GM12873 (cell line): ENCODE results near the gene TRPC4AP.

Experiments
- TF ChIP-seq, protein P1 (sequence below): IDR thresholded peaks from 2 replicates; pipeline ENCODE4 v1.5.1; 2012; ENCODE audit warnings: low read depth, mild to moderate bottlenecking, moderate library complexity, low read length, control low read depth; ENCODE audit not compliant: insufficient read depth; ENCODE audit errors: missing control alignments

The TRPC4AP gene

DNA sequence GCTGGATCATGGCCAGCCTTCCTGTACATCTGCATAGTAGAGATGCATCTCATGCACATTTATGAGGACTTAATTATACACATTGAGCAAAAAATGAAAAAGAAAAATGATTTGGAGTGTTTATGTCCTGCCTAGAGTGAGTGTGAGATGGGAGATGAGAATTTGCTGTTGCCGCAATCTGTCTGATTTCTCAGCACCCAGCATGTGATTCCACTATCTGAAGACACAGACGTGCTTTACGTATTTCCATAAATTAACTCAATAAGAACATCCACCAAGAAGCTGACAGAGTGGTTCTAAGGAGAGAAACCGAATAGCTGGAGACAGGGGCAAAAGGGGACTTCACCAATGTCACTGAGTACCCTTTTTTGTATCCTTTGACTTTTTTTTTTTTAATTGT, 39.3 kb upstream of the TRPC4AP start:
- TF ChIP-seq, protein P1, sequence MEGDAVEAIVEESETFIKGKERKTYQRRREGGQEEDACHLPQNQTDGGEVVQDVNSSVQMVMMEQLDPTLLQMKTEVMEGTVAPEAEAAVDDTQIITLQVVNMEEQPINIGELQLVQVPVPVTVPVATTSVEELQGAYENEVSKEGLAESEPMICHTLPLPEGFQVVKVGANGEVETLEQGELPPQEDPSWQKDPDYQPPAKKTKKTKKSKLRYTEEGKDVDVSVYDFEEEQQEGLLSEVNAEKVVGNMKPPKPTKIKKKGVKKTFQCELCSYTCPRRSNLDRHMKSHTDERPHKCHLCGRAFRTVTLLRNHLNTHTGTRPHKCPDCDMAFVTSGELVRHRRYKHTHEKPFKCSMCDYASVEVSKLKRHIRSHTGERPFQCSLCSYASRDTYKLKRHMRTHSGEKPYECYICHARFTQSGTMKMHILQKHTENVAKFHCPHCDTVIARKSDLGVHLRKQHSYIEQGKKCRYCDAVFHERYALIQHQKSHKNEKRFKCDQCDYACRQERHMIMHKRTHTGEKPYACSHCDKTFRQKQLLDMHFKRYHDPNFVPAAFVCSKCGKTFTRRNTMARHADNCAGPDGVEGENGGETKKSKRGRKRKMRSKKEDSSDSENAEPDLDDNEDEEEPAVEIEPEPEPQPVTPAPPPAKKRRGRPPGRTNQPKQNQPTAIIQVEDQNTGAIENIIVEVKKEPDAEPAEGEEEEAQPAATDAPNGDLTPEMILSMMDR: no peak

DNA sequence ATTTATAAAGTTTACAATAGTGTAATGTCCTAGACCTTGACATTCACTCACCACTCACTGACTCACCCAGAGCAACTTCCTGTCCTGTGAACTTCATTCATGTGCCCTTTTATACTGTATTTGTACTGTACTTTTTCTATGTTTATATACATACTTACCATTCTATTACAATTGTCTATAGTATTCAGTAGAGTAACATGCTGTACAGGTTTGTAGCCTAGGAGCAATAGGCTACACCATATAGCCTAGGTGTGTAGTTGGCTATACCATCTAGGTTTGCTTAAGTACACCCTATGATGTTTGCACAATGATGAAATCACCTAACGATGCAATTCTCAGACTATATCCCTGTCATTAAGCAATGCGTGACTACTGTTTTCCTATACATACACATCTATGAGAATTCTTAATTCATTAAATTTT, 37.1 kb upstream of the TRPC4AP start:
- TF ChIP-seq, protein P1: no peak

DNA sequence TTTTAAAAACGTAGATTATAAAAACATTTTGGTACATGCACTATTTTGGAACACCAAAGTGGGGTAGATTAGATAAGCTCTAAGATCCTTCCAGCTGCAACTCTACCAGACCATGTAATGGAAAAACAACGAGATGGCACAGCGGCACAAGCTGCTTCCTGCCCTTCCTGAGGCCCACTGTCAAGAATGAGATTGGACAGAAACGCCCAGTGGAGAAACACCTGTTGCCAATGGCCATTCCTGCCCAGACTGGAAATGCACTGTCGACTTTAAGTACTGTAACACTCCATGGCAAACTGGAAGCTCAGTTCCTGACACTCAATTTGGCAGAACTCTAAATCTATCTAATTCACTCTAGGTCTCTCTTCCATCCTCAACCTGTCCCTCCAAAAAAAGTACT, 33.1 kb upstream of the TRPC4AP start:
- TF ChIP-seq, protein P1: no peak

DNA sequence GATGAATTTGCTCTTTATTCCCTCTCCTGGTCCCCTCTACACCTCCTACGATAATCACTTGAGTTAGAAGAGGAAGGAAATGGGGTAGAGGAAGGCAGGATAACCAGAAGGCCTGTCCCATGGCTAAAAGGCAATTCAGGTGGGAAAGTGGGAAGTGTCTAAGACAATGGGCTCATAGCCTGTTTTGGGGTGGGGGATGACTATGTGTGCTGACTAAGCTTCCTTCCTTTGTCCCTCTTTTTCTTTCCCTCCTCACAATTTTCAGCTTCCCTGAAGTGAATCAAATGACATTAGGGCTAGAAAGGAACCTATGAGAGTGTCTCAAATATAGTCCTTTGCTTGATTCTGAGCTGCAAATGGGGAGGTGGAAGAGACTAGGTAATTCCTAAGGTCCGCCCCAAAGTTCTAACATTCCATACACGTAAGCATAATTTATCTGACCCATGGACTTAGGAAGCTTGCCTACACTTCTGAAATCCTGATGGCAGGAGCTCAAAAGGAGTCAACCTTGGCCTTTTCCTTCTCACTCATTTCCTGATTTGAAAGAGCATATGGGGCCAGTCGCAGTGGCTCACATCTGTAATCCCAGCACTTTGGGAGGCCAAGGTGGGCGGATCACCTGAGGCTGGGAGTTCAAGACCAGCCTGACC, 30.3 kb upstream of the TRPC4AP start:
- TF ChIP-seq, protein P1: no peak

DNA sequence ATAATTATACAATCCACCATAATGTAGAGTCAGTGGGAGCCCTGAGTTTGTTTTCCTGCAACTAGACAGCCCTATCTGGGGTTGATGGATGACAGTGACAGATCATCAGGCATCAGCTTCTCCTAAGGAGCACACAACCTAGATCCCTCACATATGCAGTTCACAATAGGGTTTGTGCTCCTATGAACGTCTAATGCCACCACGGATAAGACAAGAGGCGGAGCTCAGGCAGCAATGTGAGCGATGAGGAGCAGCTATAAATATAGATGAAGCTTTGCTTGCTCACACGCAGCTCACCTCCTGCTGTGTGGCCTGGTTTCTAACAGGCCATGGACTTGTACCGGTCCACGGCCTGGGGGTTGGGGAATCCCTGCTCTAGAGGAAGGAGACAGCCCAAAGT, 28.6 kb upstream of the TRPC4AP start:
- TF ChIP-seq, protein P1: no peak

DNA sequence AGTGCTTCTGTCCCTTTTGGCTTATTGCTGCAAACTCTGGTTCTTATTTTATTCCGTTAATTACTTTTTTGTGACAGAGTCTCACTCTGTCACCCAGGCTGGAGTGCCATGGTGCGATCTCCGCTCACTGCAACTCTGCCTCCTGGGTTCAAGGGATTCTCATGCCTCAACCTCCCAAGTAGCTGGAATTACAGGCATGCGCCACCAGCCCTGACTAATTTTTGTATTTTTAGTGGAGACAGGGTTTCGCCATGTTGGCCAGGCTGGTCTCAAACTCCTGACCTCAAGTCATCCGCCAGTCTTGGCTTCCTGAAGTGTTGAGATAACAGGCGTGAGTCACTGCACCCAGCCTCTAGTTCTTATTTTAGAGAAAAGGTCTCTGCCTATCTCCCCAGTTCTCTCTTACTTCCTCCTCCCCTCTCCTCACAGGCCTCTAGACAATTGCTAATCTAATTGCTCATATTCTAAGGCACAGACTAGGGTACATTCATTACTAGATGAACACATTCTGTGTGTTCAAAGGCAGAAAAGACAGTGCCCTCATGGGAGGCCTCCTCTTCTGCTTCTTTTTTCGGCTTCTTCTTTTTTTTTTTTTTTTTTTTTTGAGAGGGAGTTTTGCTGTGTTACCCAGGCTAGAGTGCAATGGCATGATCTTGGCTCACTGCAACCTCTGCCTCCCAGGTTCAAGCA, 27.6 kb upstream of the TRPC4AP start:
- TF ChIP-seq, protein P1: no peak

DNA sequence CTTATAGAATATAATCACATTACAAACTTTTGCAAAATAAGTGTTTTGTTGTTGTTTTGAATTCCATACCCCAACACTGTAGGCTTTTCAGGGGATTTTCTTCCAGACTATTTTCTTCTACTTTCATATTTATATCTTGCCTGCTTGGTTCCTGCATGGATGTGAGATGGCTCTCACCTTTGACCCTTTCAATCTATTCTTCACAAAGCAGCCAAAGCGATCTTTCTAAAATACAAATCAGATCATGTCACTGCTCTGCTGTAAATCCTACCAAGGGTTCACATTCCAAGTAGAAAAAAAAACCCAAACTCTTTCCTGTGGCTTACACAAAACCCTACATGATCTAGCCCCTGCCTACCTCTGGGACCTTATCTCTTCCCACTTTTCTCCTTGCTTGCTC, 25.0 kb upstream of the TRPC4AP start:
- TF ChIP-seq, protein P1: no peak
